SK-N-SH treated with all-trans-retinoic acid at 6 μM for 48 hours (cell line): ENCODE results near the gene PNMA8A.

Experiments
- BACH2 ChIP-seq: fragments of 250-450 bp; sonication (Bioruptor Pico); IDR thresholded peaks from 2 replicates; pipeline ENCODE4 v1.9.0; 2021; ENCODE audit warnings: mild to moderate bottlenecking, borderline replicate concordance
- CREB5 ChIP-seq: fragments of 250-450 bp; sonication (Bioruptor Pico); IDR thresholded peaks from 2 replicates; pipeline ENCODE4 v1.5.1; 2020; ENCODE audit warnings: low read depth, mild to moderate bottlenecking, moderate library complexity
- CSDC2 ChIP-seq: fragments of 250-450 bp; sonication (Bioruptor Pico); IDR thresholded peaks from 2 replicates; pipeline ENCODE4 v1.5.0; 2020; ENCODE audit warnings: mild to moderate bottlenecking, moderate library complexity
- GLIS3 ChIP-seq: fragments of 250-450 bp; sonication (Bioruptor Pico); IDR thresholded peaks from 2 replicates; pipeline ENCODE4 v1.5.0; 2020; ENCODE audit warnings: mild to moderate bottlenecking, moderate library complexity
- ISL1 ChIP-seq: fragments of 250-450 bp; sonication (Bioruptor Pico); IDR thresholded peaks from 2 replicates; pipeline ENCODE4 v2.1.2; 2022; ENCODE audit warnings: mild to moderate bottlenecking, moderate library complexity
- OSR1 ChIP-seq: fragments of 250-450 bp; sonication (Bioruptor Pico); IDR thresholded peaks from 2 replicates; pipeline ENCODE4 v1.8.0; 2022; ENCODE audit warnings: moderate library complexity, mild to moderate bottlenecking, inconsistent platforms
- PATZ1 ChIP-seq: fragments of 250-450 bp; sonication (Bioruptor Pico); IDR thresholded peaks from 2 replicates; pipeline ENCODE4 v1.8.0; 2020; ENCODE audit warnings: mild to moderate bottlenecking, moderate library complexity, borderline replicate concordance
- POU6F1 ChIP-seq: fragments of 250-450 bp; sonication (Bioruptor Pico); IDR thresholded peaks from 2 replicates; pipeline ENCODE4 v1.8.0; 2021; ENCODE audit warnings: low read depth, mild to moderate bottlenecking, moderate library complexity, borderline replicate concordance
- PPARA ChIP-seq: fragments of 250-450 bp; sonication (Bioruptor Pico); IDR thresholded peaks from 2 replicates; pipeline ENCODE4 v1.5.0; 2020; ENCODE audit warnings: mild to moderate bottlenecking, borderline replicate concordance
- SNAI2 ChIP-seq: fragments of 250-450 bp; sonication (Bioruptor Pico); IDR thresholded peaks from 2 replicates; pipeline ENCODE4 v1.5.0; 2020; ENCODE audit warnings: mild to moderate bottlenecking, moderate library complexity
- TOX ChIP-seq: fragments of 250-450 bp; sonication (Bioruptor Pico); IDR thresholded peaks from 2 replicates; pipeline ENCODE4 v1.8.0; 2021; ENCODE audit warnings: mild to moderate bottlenecking, moderate library complexity, borderline replicate concordance
- ZFP3 ChIP-seq: fragments of 250-450 bp; sonication (Bioruptor Pico); IDR thresholded peaks from 2 replicates; pipeline ENCODE4 v1.5.0; 2020; ENCODE audit warnings: mild to moderate bottlenecking, moderate library complexity
- ZNF565 ChIP-seq: fragments of 450-650 bp; formaldehyde crosslinking; conservative IDR thresholded peaks from 2 replicates; pipeline ENCODE4 v1.5.0; 2020; ENCODE audit warnings: low read depth, mild to moderate bottlenecking, moderate library complexity
- ZNF70 ChIP-seq: fragments of 450-650 bp; formaldehyde crosslinking; IDR thresholded peaks from 2 replicates; pipeline ENCODE4 v1.5.0; 2020; ENCODE audit warnings: mild to moderate bottlenecking, moderate library complexity

GRCh38 chr19:46452186-46452585, 19.2 kb downstream of the PNMA8A start:
- TF ChIP-seq ZFP3 (CRISPR knock-in tag) (no peak), OSR1 (CRISPR knock-in tag) (no peak), GLIS3 (CRISPR knock-in tag) (no peak), PATZ1 (CRISPR knock-in tag) (no peak), CSDC2 (CRISPR knock-in tag) (no peak), TOX (CRISPR knock-in tag) (no peak), CREB5 (CRISPR knock-in tag) (no peak), ISL1 (CRISPR knock-in tag) (no peak), ZNF70 (CRISPR knock-in tag) (no peak), BACH2 (CRISPR knock-in tag) (no peak), POU6F1 (CRISPR knock-in tag) (no peak), PPARA (CRISPR knock-in tag) (no peak), ZNF565 (no peak), SNAI2 (CRISPR knock-in tag) (no peak)
